ENCODE data around the gene REV1.
"Not testable (repeated sequence)": the region's sequence is repeated elsewhere in the genome, so short reads cannot be mapped to it uniquely, and the experiment has no call there.

The REV1 gene

DNA sequence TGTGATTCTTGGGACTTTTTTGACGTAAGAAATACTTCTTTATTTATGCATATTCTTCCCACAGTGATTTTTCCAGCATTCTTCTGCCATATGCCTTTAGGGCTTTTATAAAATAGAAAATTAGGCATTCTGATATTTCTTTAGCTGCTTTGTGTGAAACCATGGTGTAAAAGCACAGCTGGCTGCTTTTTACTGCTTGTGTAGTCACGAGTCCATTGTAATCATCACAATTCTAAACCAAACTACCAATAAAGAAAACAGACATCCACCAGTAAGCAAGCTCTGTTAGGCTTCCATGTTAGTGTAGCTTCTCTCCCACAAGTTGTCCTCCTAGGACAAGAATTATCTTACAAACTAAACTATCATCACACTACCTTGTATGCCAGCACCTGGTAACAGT, 90.0 kb downstream of the REV1 start:
- no peak for DNase-seq

DNA sequence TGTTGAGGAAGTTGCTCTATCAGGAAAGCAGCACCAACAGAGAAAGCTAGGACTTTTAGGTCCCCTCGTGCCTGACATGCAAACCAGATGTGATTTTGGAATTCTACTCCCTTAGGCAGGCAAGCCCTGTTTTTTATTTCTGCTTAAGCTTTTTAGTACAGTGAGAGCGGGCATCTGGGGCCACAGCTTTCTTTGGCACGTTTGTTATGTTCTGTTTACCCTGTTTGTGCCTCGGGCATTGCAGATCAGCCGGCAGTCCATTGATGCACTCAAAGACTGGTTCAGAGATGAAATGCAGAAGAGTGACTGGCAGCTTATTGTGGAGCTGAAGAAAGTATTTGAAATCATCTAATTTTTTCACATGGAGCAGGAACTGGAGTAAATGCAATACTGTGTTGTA, 90.8 kb downstream of the REV1 start:
- DNase-seq: no peak

DNA sequence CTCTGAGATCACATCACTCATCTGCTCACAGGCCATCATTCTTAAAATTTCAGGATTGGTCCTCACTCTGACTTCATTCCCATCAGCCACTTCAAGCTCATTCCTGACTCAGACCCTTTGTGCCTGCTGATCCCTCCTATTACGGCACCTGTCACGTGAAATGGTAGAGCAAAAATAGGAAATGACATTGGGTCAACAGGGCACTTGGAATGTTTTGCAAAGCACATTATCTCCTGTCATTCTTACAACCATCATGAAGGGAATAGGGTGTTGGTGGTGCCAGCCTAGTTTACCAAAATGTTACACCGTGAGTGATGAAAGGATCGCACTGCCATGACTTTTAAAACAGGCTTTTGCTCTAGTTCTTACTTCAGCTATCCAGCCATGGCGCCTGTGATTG, 91.5 kb downstream of the REV1 start:
- no peak for DNase-seq

DNA sequence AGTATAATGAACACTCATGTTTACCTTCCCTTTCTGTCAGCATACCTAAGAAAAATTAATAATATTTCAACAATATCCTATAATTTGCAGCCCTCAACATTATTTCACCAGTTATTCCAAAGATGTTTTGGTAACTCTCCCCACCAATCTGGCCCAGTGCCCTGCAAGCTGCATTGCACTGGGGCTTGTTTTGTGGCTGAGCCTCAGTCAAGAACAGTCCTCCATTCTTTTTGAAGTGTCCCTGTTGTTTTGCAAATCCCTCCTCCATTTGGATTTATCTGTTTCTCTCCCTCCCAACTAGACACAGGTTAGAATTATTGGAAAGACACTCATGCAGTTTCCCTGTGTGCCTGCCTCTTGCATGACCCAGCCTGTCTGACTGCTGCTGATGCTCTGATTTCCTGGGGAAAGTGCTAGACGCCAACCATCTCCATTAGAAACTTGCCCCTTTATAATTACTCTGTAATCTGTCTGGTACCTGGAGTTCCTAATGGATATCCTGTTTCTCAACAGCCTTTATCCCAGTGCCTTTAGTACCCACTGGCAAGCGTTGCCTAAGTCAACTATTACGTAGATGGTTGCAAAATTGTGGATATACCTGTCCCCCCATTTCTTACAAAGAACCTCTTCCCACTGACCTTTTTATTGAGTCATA, 92.4 kb downstream of the REV1 start:
- DNase-seq: no peak

DNA sequence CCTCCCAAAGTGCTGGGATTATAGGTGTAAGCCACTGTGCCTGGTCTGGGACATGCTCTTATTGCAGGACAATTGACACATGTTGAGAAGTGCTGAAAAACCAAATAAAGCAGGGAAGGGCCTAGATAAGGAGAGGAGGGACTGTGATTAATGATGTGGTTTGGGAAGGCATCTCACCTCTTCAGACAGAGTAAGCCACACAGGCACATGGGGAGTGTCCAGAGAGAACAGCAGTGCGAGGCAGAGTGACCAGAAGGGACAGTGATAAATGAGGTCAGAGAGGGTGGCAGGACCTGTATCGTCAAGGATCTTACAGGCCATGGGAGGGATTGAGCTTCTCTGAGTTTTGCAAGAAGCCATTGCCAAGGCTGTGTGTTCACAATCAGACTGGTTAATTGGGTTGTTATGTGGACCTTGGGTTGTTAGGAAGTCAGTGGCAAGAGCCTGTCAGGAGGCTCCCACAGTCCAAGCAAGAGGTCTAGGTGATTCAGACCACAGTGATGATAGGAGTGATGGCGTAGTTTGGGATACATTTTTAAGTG, 94.2 kb downstream of the REV1 start:
- DNase-seq: no peak

DNA sequence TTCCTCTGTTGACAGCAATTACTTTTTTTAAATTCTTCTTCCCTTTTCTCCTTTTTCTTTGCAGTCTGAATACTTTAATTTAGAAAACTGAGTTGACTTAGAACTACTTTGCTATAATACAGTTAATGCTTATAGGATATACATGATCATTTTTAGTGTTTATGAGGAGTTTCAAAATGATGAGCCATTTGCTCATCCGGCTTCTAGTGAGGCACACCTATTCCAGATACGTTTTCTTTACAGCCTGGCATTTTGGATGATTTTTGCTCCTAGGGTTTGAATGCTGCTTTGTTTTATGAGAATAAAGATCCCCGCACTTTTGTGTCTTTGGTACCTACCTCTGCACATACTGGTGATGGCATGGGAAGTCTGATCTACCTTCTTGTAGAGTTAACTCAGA, 99.9 kb downstream of the REV1 start:
- no peak for DNase-seq

DNA sequence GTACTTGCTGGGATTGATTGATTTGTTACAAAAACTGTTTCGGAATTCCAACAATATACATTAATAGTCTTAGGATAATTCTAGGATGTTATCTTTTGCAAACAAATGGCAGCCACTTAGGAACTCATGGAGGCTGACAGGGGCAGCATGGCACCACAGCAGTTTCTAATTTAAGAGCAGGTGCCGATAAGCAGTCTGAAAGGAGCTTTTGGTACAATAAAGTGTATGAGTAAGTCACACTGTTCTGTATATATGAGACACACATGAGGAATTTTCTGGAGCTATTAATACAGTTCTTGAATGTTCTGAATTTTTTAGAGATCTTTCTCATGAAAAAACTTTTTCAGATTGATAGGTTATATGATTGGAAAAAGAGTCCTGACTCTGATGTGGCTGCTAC, 100.4 kb downstream of the REV1 start:
- no peak for DNase-seq

DNA sequence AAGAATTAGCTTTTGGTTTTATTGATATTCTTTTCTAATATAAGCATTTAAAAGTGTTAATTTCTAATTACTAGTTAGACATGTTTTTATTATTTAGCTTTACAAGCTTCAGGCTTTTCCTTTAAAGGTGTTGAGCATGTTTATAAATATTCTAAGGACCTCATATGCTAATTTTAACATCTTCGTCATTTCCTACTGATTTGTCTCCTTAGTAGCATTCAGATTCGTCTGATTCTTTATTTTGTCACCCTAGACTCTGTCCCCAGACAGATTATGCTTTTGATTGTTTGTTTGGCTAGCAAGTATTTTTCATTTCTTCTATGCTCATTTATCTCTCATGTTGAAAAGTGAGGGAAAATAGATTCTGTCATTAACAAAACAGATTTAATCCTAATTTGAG, 100.9 kb downstream of the REV1 start:
- no peak for DNase-seq

DNA sequence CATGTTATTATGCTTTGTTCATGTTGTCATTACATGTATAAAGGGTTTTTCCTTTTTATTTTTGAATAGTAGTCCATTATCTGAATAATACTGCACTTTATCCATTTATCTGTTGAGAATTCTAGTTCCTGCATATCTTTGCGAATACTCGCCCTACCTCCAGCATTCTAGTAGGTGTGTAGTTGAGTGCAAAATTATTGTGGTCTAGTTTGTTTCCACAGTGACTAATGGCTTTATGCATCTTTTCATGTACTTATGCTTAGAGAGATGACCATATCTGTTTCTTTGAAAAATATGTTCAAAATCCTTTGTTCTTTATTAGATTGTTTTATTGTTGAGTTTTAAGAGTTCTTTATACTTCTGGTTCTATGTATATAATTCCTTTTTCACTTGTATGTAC, 103.8 kb downstream of the REV1 start:
- no peak for DNase-seq

DNA sequence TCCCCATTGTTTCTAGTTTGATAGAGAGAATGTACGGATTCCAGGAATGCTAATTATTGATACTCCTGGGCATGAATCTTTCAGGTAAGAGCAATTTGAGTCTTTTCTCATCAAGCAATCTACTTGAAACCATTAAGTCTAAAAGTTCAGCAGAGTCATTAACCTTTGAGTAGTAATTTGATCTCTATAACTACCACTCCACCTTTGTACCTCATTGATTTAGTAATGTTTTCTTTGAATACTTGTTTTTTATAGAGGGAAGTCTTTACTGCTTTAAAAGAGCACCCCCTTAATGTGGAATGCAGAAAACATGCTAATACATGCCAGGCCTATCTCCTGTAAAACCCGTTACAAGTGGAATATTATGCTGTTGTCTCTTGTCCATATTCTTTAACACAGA, 107.7 kb downstream of the REV1 start:
- DNase-seq: no peak

DNA sequence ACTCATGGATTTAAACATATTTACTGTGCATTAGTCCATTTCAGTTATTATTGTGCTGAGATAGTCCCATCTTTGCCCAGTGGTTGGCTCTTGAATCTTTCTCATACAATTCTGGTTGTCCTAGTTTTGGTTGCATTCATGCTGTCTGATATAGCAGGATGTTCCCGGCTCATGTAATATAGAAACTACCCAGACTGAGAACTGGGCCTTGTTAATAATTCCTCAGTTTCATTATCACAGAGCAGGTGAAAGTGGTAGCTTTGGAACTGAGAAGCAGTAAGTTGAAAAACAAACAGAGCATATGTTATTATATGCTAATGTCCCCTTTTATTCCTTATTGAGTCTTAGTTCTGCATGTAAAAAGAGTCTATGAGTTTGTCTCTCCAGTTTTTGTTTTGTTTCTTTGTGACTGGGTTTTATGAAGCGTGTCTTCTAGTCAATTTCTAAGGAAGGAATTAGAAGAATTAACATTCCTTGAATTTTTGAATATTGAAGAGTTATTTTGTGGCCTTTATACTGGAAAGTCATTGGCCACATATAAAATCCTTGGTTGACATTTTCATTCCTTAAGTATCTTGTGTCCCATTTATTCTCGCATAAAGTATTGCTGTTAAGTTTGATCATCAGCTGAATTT, 109.3 kb downstream of the REV1 start:
- DNase-seq: no peak

DNA sequence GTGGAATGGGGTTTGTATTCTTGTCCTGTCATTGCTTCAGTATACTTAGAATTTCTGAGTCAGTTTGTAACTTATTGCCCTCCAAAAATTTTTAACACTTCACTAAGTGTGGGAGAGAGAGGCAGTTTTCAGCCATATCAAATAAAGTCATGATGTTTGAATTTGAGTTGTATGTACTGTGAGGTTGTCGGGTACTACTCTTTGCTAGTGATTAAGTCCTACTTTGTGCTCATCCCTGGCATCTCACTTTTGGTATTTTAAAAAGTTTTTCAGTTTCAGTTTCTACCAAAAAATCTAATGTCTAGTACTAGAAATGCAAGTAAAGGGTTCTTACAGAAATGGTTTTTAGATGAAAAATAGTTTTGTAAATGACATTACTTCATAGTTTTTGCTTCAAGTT, 111.9 kb downstream of the REV1 start:
- DNase-seq: no peak

DNA sequence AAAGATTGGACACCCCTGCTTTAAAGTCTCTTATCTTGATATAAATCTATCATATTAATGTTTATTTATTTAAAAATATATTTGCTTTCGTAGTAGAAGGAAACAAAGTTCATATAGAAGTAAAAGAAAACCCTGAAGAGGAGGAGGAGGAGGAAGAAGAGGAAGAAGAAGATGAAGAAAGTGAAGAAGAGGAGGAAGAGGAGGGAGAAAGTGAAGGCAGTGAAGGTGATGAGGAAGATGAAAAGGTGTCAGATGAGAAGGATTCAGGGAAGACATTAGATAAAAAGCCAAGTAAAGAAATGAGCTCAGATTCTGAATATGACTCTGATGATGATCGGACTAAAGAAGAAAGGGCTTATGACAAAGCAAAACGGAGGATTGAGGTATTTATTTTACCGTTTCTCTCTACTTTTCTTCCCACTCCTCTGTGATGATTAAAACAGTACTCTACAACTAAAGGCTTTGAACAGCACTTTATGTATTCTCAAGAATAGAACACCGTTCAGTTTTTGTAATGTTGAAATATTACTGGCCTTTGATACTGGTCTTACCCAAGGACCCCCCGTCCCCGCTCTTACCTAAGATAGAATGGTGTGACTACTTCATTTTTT, 113.5 kb downstream of the REV1 start:
- no peak for DNase-seq

DNA sequence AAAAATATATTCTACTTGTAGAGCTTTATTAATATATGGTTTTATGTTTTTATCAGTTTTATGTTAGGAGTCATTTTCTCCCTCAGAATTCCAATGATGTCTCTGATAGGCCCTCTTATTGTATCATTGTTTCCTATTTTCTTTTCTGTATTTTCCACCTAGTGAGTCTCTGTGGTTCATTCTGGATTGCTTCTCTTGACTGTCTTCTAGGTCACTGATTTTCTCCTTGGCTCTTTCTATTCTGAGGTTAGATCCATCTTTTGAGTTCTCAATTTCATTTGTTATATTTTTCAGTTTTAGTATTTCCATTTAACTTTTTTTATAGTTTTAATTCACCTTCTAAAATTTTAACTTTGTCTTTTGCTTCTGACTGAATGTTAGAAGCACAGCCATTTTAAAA, 115.1 kb downstream of the REV1 start:
- no peak for DNase-seq

DNA sequence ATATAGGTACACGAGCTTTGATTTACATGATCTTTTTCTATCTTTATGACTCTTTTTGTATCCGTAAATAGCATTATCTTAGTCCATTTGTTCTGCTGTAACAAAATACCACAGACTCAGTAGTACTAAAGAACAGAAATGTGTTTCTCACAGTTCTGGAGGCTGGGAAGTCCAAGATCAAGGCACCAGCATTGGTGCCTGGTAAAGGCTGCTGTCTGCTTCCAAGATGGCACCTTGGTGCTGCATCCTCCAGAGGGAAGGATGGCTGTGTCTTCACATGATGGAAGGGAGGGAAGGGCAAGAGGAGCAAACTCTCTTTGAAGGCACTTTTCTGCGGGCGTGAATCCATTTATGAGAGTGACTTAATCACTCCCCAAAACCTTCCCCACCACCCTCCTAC, 116.7 kb downstream of the REV1 start:
- no peak for DNase-seq

DNA sequence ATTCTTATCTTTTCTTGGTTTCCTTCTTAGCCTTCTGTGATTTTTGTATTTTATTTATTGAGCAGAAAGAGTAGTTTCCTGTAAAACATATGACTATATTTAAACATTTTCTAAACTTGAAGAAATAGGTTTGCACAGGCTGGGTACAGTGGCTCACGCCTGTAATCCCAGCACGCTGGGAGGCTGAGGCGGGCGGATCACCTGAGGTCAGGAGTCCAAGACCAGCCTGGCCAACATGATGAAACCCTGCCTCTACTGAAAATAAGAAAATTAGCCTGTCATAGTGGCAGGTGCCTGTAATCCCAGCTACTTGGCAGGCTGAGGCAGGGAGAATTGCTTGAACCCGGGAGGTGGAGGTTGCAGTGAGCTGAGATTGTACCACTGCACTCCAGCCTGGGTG, 121.0 kb downstream of the REV1 start:
- DNase-seq: not testable (repeated sequence)

DNA sequence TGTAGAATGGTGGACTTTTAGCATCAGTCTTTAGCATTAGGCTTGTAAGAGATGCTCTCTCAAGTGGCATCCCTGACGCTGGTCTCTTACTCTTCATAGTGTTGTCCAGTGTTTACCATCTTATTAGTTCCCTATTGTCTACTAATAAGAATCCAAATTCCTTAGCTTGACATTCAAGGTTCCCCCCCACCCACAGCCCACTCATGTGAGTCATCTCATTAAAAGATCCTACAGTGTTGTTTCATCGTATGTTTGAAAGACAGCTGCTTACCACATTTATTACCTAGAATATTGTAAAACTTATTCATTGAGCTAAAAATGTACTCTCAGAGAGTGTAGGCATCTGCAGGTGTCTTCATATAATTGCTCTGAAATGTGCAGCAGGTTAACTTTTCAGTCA, 124.2 kb downstream of the REV1 start:
- no peak for DNase-seq

DNA sequence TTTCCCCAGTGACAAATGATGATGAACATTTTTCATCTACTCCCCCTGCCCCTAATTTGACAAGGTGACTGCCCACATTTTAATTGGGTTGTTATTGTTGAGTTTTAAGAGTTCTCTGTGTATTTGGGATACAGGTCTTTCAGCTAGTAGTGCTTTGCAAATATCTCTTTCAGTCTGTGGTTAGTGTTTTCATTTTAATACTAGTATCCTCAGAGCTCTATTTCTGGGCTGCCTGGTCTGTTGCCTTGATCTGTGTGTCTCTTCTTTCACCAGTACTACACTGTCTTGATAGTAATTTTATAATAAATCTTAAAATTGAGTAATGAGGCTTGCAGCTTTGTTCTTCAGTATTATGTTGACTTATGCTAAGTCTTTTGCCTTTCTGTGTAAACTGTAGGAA, 133.0 kb downstream of the REV1 start:
- no peak for DNase-seq

DNA sequence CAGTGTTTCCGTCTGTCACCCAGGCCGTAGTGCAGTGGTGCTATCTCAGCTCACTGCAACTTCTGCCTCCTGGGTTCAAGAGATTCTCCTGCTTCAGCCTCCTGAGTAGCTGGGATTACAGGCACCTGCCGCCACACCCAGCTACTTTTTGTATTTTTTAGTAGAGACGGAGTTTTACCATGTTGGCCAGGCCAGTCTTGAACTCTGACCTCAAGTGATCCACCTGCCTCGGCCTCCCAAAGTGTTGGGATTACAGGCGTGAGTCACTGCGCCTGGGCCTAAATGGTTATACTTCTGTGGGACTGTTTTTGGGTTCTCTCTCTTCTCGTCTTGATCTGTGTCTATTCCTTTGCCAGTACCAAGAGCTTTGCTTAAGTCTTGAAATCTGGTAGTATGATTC, 135.0 kb downstream of the REV1 start:
- not testable (repeated sequence) for DNase-seq

DNA sequence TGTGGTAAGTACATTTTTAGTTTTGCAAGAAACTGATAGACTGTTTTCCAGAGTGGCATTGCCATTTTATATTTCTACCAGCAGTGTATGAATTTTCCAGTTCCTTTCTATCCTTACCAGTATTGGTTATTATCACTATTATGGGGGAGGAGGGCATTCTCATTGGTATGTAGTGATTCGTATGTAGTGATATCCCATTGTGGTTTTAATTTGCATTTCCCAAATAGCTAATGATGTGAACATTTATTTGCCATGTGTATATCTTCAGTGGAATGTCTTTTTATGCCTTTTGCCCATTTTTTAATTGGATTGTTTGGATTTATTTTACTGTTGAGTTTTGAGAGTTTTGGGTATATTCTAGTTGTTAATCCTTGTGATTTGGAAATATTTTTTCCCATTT, 135.7 kb downstream of the REV1 start:
- DNase-seq: no peak

All from CD4-positive, alpha-beta T cell treated with Interleukin-17A for 4 hours (primary cell).